ENCODE data around the gene DPH5. TPM values are rescaled to one million over a fixed set of nuclear protein-coding genes. Genes with fewer than 3 reads are reported as not detected.
A peak's percentile ranks its signal among the peaks of the same experiment; 100 is the strongest.
"Not testable (repeated sequence)": the region's sequence is repeated elsewhere in the genome, so short reads cannot be mapped to it uniquely, and the experiment has no call there.

Gene DPH5
- total and polyA plus RNA-seq, 5 experiments from 2014 or later, result 41.8 to 64.7 (median 60.5) TPM

DNA sequence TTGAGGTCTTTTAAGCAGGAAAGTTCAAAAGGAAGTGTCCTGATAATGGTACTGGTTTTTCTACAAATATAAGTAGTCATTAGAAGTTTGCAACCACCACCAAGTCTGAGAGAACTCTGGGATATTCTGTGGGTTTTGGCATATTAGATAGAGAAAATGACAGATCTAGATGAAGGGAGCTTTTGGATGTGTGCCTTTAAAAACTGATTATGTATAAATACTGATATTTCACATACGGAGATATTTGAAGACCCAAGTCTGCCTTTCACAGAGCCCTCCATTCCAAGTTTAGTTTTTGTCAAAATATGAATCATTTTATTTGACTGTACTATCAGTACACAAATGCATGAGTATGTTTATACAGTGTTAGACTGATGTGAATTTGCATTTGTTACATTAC lies 48.6 kb downstream of the DPH5 start:
- ATAC-seq, result no peak
- Mint-ChIP-seq H3K36me3 (peaks cover 23 to 68% (median 57%) of the 10 kb centered on the region in 3 donors), H3K27ac (peak overlapping the region in 2 of 10 donors; percentile 16 to 54), H3K9me3 (no peaks in the 10 kb centered on the region), H3K4me3 (no peak overlapping the region), H3K27me3 (no peaks in the 10 kb centered on the region), H3K4me1 (peaks cover 16 to 34% (median 24%) of the 10 kb centered on the region in 4 donors)
- no peak for DNase-seq
- POLR2A ChIA-PET, result interaction anchor here (0.6 kb wide), 1 partner anchor 11 kb away, joined by 3 read pairs; no protein-coding TSS in a partner anchor

DNA sequence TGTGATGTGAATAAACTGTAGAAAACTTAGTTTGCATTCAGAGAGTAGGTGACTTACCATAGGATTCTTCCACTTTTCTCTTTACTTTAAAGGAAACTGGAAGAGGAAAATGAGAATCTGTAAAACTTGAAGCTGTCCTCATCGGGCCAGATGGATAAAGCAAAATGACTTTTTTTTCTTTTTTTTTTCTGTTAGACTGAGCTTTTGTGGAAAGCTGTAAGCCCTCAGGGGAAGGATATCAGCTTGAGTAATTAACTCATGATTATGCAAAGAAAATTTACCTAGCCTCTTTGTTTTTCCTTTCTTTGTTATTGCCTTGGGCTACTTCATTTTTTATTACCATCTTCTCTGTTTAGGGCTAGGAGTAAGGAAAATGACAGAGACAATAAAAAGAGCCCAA lies 53.4 kb downstream of the DPH5 start:
- H3K36me3 Mint-ChIP-seq, result peaks cover 22 to 50% (median 39%) of the 10 kb centered on the region in 3 donors
- peak overlapping the region in 6 of 10 donors; percentile 0 to 66 (median 28) for H3K27ac Mint-ChIP-seq
- peak overlapping the region in 1 of 10 donors; percentile 20 for H3K4me3 Mint-ChIP-seq
- DNase-seq (no peak), ATAC-seq (no peak)
- H3K9me3 Mint-ChIP-seq, result no peaks in the 10 kb centered on the region
- no peaks in the 10 kb centered on the region for H3K27me3 Mint-ChIP-seq
- peaks cover 20 to 59% (median 48%) of the 10 kb centered on the region in 4 donors for H3K4me1 Mint-ChIP-seq
- POLR2A ChIA-PET, result no interaction called here

DNA sequence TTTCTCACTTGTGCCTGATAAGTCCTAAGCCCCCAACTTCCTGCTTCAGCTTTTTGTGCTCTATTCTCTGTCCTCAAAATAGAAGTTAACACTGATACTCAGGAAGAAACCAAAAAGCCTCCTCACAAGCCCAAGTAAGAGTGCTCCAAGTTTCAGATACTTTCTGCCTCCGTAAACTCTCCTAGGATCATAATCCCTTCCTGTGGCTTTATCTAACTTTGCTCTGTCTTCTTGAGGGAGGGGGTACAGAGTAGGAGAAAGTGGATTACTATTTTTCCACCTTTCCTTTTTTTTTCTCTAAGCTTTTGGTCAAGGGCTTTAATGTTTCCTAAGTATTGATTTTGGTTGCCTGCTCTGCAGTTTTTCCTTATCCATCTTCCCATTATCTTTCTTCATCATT lies 54.6 kb downstream of the DPH5 start:
- Mint-ChIP-seq H3K36me3 (peaks cover 16 to 50% (median 38%) of the 10 kb centered on the region in 3 donors), H3K9me3 (peaks cover 0 to 1% (median 0%) of the 10 kb centered on the region in 9 donors), H3K27ac (peak overlapping the region; percentile 16 to 76 (median 53)), H3K4me3 (peak overlapping the region in 5 of 10 donors; percentile 5 to 60 (median 31)), H3K4me1 (peaks cover 19 to 54% (median 42%) of the 10 kb centered on the region in 4 donors), H3K27me3 (no peaks in the 10 kb centered on the region)
- ATAC-seq, result no peak
- peak in 2 of 10 donors; percentile 3 to 4 for DNase-seq
- POLR2A ChIA-PET, result interaction anchor here (1.0 to 1.1 kb wide), 2 partner anchors 24 to 44 kb away, joined by 3 to 4 read pairs; no protein-coding TSS in a partner anchor

DNA sequence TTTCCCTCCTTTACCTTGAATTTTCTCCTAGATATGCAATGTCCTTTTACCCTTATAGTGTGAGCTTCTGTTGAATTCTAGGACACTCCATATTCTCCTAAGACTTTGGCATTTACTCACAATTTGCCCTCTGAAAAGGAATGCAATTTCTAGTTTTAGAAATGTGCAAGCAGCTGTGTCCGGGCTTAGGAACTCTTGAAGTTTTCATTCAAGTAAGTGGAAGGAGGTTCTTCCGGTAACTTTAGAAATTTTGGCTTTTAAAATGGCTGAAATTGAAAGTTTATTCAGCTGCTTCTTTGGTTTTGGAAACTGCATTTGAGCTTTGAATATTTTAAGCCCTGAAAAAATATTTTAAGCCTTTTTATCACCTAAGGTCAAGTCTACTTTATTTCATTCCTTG lies 56.3 kb downstream of the DPH5 start:
- POLR2A ChIA-PET, result interaction anchor here (1.0 to 1.1 kb wide), 3 partner anchors 9 to 34 kb away, joined by 3 to 9 read pairs (median 3); no protein-coding TSS in a partner anchor
- no peak overlapping the region for H3K4me3 Mint-ChIP-seq
- ATAC-seq, result no peak
- H3K36me3 Mint-ChIP-seq, result peaks cover 15 to 54% (median 42%) of the 10 kb centered on the region in 3 donors
- H3K9me3 Mint-ChIP-seq, result peaks cover 0 to 1% (median 0%) of the 10 kb centered on the region in 9 donors
- H3K4me1 Mint-ChIP-seq, result peaks cover 19 to 54% (median 45%) of the 10 kb centered on the region in 4 donors
- no peak for DNase-seq
- no peaks in the 10 kb centered on the region for H3K27me3 Mint-ChIP-seq
- peak overlapping the region in 8 of 10 donors; percentile 12 to 63 (median 27) for H3K27ac Mint-ChIP-seq

DNA sequence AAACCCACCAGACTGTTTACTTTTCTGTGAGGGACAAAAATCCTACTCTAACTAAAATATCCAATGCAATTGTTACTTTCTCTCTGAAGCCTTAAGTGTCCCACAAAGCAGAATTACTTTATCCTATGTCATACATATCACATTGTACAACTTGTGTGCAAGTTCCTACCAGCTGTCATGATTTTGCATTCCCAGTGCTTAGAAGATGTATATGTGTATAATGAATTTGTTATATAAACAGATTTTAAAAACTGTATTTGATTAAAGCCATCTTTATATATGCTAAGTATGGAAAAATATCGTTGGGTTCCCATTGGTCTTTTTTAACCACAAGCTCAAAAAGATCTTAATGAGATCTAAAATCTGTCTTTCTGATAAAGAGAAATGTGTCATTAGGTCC lies 57.0 kb downstream of the DPH5 start:
- no peak for ATAC-seq
- H3K27me3 Mint-ChIP-seq, result no peaks in the 10 kb centered on the region
- peaks cover 0 to 1% (median 0%) of the 10 kb centered on the region in 9 donors for H3K9me3 Mint-ChIP-seq
- POLR2A ChIA-PET, result interaction anchor here (1.0 to 1.3 kb wide), 4 partner anchors 8 to 33 kb away, joined by 3 to 9 read pairs (median 6); no protein-coding TSS in a partner anchor
- DNase-seq, result no peak
- no peak overlapping the region for H3K4me3 Mint-ChIP-seq
- H3K36me3 Mint-ChIP-seq, result peaks cover 8 to 50% (median 39%) of the 10 kb centered on the region in 3 donors
- peaks cover 16 to 51% (median 43%) of the 10 kb centered on the region in 4 donors for H3K4me1 Mint-ChIP-seq
- peak overlapping the region in 6 of 10 donors; percentile 22 to 65 (median 46) for H3K27ac Mint-ChIP-seq

DNA sequence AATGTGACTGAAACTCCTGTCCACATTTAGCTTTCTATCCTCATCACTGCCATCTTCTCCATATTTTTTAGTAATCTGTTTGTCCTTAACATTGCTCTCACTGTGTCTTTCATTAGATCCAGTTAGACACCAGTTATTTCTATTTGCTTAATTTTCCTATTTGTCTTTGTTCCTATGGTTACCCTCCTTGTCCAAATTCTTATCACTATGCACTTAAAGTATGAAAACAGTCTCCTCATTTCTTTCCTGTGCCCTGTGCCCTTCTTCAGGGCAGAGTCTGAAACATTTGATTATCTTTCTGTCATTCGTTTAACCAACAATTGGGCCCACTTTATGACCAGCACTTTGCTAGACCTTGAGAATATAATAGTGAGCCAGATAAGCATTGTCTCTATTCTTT lies 65.5 kb downstream of the DPH5 start:
- Mint-ChIP-seq H3K36me3 (peaks cover 17 to 42% (median 38%) of the 10 kb centered on the region in 3 donors), H3K27ac (peak overlapping the region in 6 of 10 donors; percentile 3 to 61 (median 20)), H3K4me3 (no peak overlapping the region), H3K9me3 (peaks cover 0 to 2% (median 0%) of the 10 kb centered on the region in 9 donors), H3K27me3 (no peaks in the 10 kb centered on the region), H3K4me1 (peaks cover 31 to 51% (median 41%) of the 10 kb centered on the region in 4 donors)
- ATAC-seq (no peak), DNase-seq (no peak)
- POLR2A ChIA-PET, result interaction anchor here (0.7 to 2.0 kb wide), 5 partner anchors 9 to 278 kb away, joined by 3 to 9 read pairs (median 3); no protein-coding TSS in a partner anchor

DNA sequence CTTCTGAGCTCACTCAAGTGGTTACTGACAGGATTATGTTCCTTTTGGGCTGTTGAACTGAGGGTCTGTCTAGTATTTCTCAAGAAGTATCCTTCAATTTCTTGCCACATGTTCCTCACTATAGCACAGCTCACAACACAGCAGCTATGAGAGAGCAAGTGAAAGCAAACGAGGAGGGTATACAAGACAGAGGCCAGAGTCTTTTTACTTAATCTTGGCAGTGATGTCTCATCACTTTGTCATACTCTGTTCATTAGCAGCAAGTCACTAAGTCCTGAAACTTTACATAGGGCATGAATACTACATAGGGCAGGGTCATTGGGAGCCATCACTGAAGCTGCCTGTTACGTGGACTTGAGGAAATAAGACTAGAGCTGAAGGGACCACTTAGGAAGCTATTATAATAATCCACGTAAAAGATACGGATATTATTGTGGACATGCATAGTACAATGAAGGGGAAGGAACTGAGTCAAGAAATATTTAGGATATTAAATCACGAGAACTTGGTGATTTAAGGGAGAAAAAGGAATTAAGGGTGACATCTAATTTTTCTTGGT lies 66.0 kb downstream of the DPH5 start:
- DNase-seq, result no peak
- POLR2A ChIA-PET, result interaction anchor here (2.0 kb wide), 1 partner anchor 10 kb away, joined by 9 read pairs; no protein-coding TSS in a partner anchor
- no peak for ATAC-seq
- Mint-ChIP-seq H3K27ac (peak overlapping the region in 3 of 10 donors; percentile 20 to 28 (median 23)), H3K9me3 (peaks cover 0 to 2% (median 0%) of the 10 kb centered on the region in 9 donors), H3K27me3 (no peaks in the 10 kb centered on the region), H3K36me3 (peaks cover 17 to 38% (median 33%) of the 10 kb centered on the region in 3 donors), H3K4me3 (no peak overlapping the region), H3K4me1 (peaks cover 31 to 47% (median 41%) of the 10 kb centered on the region in 4 donors)

DNA sequence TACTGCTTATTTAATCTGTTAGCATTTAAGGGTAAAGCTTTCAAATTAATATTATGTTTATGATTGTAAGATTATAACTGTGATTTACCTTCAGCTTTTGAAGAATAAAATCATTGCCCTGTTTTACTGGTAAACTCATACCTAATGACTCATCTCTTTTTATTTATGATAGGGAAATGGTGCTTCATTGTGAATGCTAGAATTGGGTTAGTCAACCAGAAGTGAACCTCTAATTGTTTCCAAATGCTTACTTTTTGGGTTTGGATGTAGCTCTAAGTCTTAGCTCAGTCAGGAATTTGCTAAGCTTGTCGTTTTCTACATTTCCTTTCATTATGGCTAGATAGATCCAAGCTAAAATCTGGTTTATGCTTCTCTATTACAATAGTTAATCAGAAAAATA lies 70.3 kb downstream of the DPH5 start:
- peak overlapping the region in 1 of 10 donors; percentile 46 for H3K27ac Mint-ChIP-seq
- peaks cover 6 to 31% (median 25%) of the 10 kb centered on the region in 9 donors for H3K9me3 Mint-ChIP-seq
- H3K27me3 Mint-ChIP-seq, result no peaks in the 10 kb centered on the region
- DNase-seq (no peak), ATAC-seq (no peak)
- POLR2A ChIA-PET, result interaction anchor here (0.6 to 1.2 kb wide), 4 partner anchors 14 to 283 kb away, joined by 3 to 6 read pairs (median 3); no protein-coding TSS in a partner anchor
- peaks cover 25 to 62% (median 45%) of the 10 kb centered on the region in 4 donors for H3K4me1 Mint-ChIP-seq
- H3K4me3 Mint-ChIP-seq, result no peak overlapping the region
- H3K36me3 Mint-ChIP-seq, result peaks cover 29 to 46% (median 43%) of the 10 kb centered on the region in 3 donors

DNA sequence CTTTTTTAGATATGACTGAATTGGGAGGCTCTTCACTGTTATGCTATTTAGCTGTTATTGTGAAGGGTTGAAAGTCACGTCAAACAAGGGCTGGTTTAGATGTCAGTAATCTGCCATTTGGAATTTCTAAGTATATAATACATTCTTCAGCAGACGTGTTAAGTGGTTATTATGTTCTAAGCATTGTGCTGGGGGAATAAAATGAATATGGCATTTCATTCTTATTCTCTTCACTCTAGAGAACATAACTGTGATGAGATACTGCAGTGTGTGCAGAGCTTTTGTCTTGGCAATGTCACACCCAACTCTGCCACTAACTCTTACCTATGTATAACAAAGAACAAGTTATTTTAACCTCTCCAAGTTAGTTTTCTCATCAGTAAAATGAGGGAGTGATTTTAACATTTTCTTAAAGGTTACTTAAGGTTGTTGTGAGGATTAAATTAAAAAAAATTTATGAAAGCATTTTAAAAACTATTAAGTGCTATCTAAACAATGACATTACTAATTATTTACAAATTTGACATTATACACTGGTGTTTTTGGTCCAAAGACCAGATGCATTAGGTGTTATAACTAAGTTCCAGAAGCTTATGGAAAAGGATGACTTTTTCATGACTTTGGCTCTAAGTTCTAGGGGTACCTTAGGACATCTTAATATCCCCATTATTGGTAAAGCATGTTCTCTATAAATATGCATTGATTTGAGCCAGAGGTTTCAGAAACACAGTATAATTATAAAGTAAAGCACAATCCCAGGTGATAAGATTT lies 71.4 kb downstream of the DPH5 start:
- POLR2A ChIA-PET, result interaction anchor here (1.2 to 1.6 kb wide), 2 partner anchors 27 to 284 kb away, joined by 4 to 6 read pairs; no protein-coding TSS in a partner anchor
- H3K36me3 Mint-ChIP-seq, result peaks cover 31 to 56% (median 45%) of the 10 kb centered on the region in 3 donors

DNA sequence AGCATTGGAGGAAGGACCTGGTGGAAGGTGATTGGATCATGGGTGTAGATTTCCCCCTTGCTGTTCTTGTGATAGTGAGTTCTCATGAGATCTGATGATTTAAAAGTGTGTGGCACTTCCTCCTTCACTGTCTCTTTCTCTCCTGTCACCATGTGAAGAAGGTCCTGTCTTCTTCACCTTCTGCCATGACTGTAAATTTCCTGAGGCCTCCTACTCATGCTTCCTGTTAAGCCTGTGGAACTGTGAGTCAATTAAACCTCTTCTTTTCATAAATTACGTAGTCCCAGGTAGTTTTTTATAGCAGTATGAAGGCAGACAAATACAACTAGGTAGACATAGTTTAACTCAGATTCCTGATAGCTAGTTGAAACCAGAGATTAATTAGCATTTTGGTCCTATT lies 72.6 kb downstream of the DPH5 start:
- POLR2A ChIA-PET, result interaction anchor here (0.5 to 1.6 kb wide), 5 partner anchors 15 to 284 kb away, joined by 3 to 8 read pairs (median 3); partner anchors contain the start of gene S1PR1
- DNase-seq, ATAC-seq, H3K27me3 Mint-ChIP-seq: not testable (repeated sequence)
- Mint-ChIP-seq H3K27ac (peak overlapping the region in 9 of 10 donors; percentile 3 to 87 (median 80)), H3K9me3 (peaks cover 10 to 47% (median 43%) of the 10 kb centered on the region in 9 donors), H3K4me3 (peak overlapping the region in 2 of 10 donors; percentile 33 to 72), H3K4me1 (peaks cover 26 to 70% (median 51%) of the 10 kb centered on the region in 4 donors), H3K36me3 (peaks cover 40 to 67% (median 54%) of the 10 kb centered on the region in 3 donors)

More for the DNA sequence above, 71.4 kb downstream of the DPH5 start:
- ATAC-seq, result no peak
- H3K4me1 Mint-ChIP-seq, result peaks cover 20 to 63% (median 43%) of the 10 kb centered on the region in 4 donors
- H3K27me3 Mint-ChIP-seq, result no peaks in the 10 kb centered on the region
- peaks cover 6 to 35% (median 31%) of the 10 kb centered on the region in 9 donors for H3K9me3 Mint-ChIP-seq
- DNase-seq, result no peak
- H3K27ac Mint-ChIP-seq, result peak overlapping the region in 9 of 10 donors; percentile 4 to 82 (median 36)
- peak overlapping the region in 1 of 10 donors; percentile 28 for H3K4me3 Mint-ChIP-seq

DNA sequence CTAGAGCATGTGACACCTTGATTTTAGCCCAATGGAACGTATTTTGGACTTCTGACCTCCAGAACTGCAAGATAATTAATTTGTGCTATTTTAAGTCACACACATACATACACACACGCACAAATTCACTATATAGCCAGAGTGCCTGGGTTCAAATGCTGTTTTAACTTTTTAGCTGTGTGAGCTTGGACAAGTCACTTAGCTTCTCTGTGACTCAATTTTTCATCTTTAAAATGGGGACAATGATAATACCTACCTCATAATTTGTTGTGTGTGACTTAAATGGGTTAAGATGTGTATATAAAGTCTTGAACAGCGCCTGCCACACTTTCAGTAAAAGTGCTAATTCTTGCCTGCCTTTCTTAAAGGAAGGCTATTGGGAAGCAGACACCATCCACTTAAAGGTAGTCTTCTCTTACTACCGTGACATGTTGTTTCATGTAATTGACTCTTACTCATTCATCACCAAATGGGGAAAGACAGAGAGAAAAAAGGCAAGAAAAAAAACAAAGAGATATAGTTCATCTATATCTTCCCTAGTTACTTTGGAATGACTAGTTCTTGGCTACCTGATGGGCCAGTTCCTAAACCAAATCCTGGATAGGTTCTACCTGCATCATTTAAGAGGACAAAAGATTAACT lies 73.4 kb downstream of the DPH5 start:
- ATAC-seq (no peak), DNase-seq (no peak)
- H3K27ac Mint-ChIP-seq, result peak overlapping the region in 8 of 10 donors; percentile 3 to 84 (median 46)
- H3K4me1 Mint-ChIP-seq, result peaks cover 27 to 75% (median 57%) of the 10 kb centered on the region in 4 donors
- H3K4me3 Mint-ChIP-seq, result no peak overlapping the region
- POLR2A ChIA-PET, result interaction anchor here (1.0 kb wide), 1 partner anchor 25 kb away, joined by 3 read pairs; no protein-coding TSS in a partner anchor
- peaks cover 0 to 2% (median 0%) of the 10 kb centered on the region in 5 donors for H3K27me3 Mint-ChIP-seq
- H3K36me3 Mint-ChIP-seq, result peaks cover 47 to 73% (median 60%) of the 10 kb centered on the region in 3 donors
- H3K9me3 Mint-ChIP-seq, result peaks cover 12 to 54% (median 50%) of the 10 kb centered on the region in 9 donors
